Measurements from ENCODE around the gene UGT1A8.

DNA sequence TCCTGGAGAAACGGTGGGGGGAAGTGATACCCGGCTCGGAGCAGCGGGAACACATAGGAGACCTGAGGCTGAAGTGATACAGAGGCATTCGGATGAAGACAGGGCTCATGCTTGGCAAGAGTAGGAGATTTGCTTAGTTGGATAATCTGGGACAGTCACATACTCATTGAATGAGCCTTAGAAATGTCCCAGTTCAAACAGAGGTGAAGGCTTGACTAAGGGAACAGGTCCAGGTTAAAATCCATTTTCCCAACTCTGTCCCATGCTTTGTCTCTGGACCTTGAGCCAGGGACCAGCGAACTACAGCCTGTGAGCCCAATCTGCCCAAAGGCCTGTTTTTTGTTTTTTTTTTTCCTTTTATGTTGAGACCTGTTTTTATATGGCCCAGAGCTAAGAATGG lies 76.5 kb downstream of the UGT1A8 start:
- TF ChIP-seq EZH2 (IDR thresholded peaks at IDR 0.05; ENCODE audit: low read depth, unreplicated experiment): no peak
- TF ChIP-seq, protein P1, sequence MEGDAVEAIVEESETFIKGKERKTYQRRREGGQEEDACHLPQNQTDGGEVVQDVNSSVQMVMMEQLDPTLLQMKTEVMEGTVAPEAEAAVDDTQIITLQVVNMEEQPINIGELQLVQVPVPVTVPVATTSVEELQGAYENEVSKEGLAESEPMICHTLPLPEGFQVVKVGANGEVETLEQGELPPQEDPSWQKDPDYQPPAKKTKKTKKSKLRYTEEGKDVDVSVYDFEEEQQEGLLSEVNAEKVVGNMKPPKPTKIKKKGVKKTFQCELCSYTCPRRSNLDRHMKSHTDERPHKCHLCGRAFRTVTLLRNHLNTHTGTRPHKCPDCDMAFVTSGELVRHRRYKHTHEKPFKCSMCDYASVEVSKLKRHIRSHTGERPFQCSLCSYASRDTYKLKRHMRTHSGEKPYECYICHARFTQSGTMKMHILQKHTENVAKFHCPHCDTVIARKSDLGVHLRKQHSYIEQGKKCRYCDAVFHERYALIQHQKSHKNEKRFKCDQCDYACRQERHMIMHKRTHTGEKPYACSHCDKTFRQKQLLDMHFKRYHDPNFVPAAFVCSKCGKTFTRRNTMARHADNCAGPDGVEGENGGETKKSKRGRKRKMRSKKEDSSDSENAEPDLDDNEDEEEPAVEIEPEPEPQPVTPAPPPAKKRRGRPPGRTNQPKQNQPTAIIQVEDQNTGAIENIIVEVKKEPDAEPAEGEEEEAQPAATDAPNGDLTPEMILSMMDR (conservative IDR thresholded peaks at IDR 0.05; ENCODE audit: low read depth in 2 of 2): no peak
- no peak for TF ChIP-seq REST (IDR thresholded peaks at IDR 0.05; ENCODE audit: unreplicated experiment)
- no peak for TF ChIP-seq POLR2AphosphoS5 (IDR thresholded peaks at IDR 0.05; ENCODE audit: low read depth)
- TF ChIP-seq EZH2phosphoT487 (IDR thresholded peaks at IDR 0.05; ENCODE audit: unreplicated experiment): no peak
- no peak for TF ChIP-seq JUNB (IDR thresholded peaks at IDR 0.05; ENCODE audit: unreplicated experiment)
- TF ChIP-seq ZNF331 (CRISPR knock-in tag; IDR thresholded peaks at IDR 0.05; ENCODE audit: low read depth): no peak
- TF ChIP-seq, protein P2, sequence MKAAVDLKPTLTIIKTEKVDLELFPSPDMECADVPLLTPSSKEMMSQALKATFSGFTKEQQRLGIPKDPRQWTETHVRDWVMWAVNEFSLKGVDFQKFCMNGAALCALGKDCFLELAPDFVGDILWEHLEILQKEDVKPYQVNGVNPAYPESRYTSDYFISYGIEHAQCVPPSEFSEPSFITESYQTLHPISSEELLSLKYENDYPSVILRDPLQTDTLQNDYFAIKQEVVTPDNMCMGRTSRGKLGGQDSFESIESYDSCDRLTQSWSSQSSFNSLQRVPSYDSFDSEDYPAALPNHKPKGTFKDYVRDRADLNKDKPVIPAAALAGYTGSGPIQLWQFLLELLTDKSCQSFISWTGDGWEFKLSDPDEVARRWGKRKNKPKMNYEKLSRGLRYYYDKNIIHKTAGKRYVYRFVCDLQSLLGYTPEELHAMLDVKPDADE (IDR thresholded peaks at IDR 0.05): no peak
- TF ChIP-seq CREB1 (CRISPR knock-in tag; IDR thresholded peaks at IDR 0.05; ENCODE audit: low read depth): no peak
- TF ChIP-seq ZNF462 (CRISPR knock-in tag; IDR thresholded peaks at IDR 0.05): no peak
- TF ChIP-seq NANOG (IDR thresholded peaks at IDR 0.05; ENCODE audit: borderline replicate concordance): no peak
